ENCODE measurements around the gene BMP10.

- TF ChIP-seq, protein P1, sequence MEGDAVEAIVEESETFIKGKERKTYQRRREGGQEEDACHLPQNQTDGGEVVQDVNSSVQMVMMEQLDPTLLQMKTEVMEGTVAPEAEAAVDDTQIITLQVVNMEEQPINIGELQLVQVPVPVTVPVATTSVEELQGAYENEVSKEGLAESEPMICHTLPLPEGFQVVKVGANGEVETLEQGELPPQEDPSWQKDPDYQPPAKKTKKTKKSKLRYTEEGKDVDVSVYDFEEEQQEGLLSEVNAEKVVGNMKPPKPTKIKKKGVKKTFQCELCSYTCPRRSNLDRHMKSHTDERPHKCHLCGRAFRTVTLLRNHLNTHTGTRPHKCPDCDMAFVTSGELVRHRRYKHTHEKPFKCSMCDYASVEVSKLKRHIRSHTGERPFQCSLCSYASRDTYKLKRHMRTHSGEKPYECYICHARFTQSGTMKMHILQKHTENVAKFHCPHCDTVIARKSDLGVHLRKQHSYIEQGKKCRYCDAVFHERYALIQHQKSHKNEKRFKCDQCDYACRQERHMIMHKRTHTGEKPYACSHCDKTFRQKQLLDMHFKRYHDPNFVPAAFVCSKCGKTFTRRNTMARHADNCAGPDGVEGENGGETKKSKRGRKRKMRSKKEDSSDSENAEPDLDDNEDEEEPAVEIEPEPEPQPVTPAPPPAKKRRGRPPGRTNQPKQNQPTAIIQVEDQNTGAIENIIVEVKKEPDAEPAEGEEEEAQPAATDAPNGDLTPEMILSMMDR (IDR thresholded peaks at IDR 0.05): no peak
- no peak for TF ChIP-seq ZFX (IDR thresholded peaks at IDR 0.05; ENCODE audit: borderline replicate concordance)
Measured at GRCh38 chr2:68850524-68850923, 20.7 kb downstream of the BMP10 start.

Measured in 22Rv1 (cell line).